Stomach (tissue), 9 donors: ENCODE measurements around the gene INF2. TPM values are rescaled to one million over a fixed set of nuclear protein-coding genes. Genes with fewer than 3 reads are reported as not detected.

Experiments
- DNase-seq, 2 donors: peaks; one replicate each; pipeline versions ENCODE4 v3.0.0 to v3.0.0-alpha.2; 2013 to 2019
- H3K27ac ChIP-seq, 5 donors: fragments of 200-600 bp in 4 of 5; sonication (generic) in 4 of 5; one replicate each; pipeline ENCODE4 v1.5.1; 2013 to 2019; ENCODE audit warnings: mild to moderate bottlenecking in 1 of 5, moderate library complexity in 1 of 5
- H3K27me3 ChIP-seq, 3 donors: fragments of 200-600 bp; sonication (generic); one replicate each; pipeline ENCODE4 v1.5.1; 2017 to 2019; ENCODE audit warnings: mixed run types in 1 of 3
- H3K36me3 ChIP-seq, 4 donors: fragments of 200-600 bp; sonication (generic); 1 replicate in 3 of 4; 2 replicates in 1 of 4; pipeline ENCODE4 v1.5.1; 2016 to 2019
- H3K4me1 ChIP-seq, 4 donors: fragments of 200-600 bp; sonication (generic); one replicate each; pipeline ENCODE4 v1.5.1; 2016 to 2019
- H3K4me3 ChIP-seq, 4 donors: fragments of 200-600 bp; sonication (generic) in 3 of 4; one replicate each; pipeline ENCODE4 v1.5.1; 2016 to 2019; ENCODE audit warnings: mild to moderate bottlenecking in 1 of 4
- H3K9me3 ChIP-seq, 4 donors: fragments of 200-600 bp; sonication (generic); one replicate each; pipeline ENCODE4 v1.5.1; 2016 to 2019
- CTCF ChIP-seq, 7 experiments: fragments of 450-650 bp in 4 of 7; fragments of 200-600 bp in 3 of 7; sonication (generic) in 3 of 7; IDR thresholded peaks; one replicate each; pipeline ENCODE4 v1.5.1; 2016 to 2019; ENCODE audit warnings: antibody characterized with exemption in 7 of 7, control low read depth in 2 of 7, mild to moderate bottlenecking in 1 of 7
- EP300 ChIP-seq: sonication (generic); formaldehyde crosslinking; IDR thresholded peaks from one replicate; pipeline ENCODE4 v1.6.1; 2017; ENCODE audit warnings: antibody characterized with exemption
- POLR2A ChIP-seq, 4 donors: fragments of 450-650 bp; IDR thresholded peaks; one replicate each; pipeline ENCODE4 v1.6.1; 2016; ENCODE audit warnings: antibody characterized with exemption in 4 of 4, control low read depth in 2 of 4, mild to moderate bottlenecking in 1 of 4, moderate library complexity in 1 of 4
- POLR2AphosphoS5 ChIP-seq, 3 donors: sonication (generic); formaldehyde crosslinking; IDR thresholded peaks; one replicate each; pipeline ENCODE4 v1.6.1; 2016; ENCODE audit warnings: antibody characterized with exemption in 3 of 3
- WGBS, 5 donors: extraction: QIAGEN DNeasy Blood & Tissue Kit in 3 of 5; methylation state at CpG; one replicate each; pipeline versions ENCODE4 v1.1.5 to v1.1.7; 2013 to 2018; 5-methylcytosine and 5-hydroxymethylcytosine counted together
- intact Hi-C: fragments of 100-400 bp; cut with DNase I; formaldehyde crosslinking; loops from one replicate; pipeline ENCODE4 v1.15.1; 2023; ENCODE audit warnings: low total_unique reads
- polyA plus RNA-seq, 3 donors: library from polyadenylated mRNA; stranded (reverse); fragments of 200-250 nt; gene quantifications; one replicate each; pipeline ENCODE4 v1.2.3, GENCODE V29; 2013
- total RNA-seq, 5 donors: library from RNA; depleted of rRNA; stranded (reverse); fragments of >200 nt; gene quantifications; one replicate each; pipeline versions ENCODE4 v1.1.0 to v1.2.3, GENCODE V29; 2014 to 2016
- donor health status: healthy with polysubstance abuse.
- donor health status: Bipolar disorder and iron deficiency.
- donor health status: healthy.

The INF2 gene
- total and polyA plus RNA-seq, 8 donors, result 45.9 to 385 (median 146) TPM

- Histone ChIP-seq H3K4me3 (no peak overlapping the region), H3K36me3 (peaks cover 0 to 16% (median 12%) of the 10 kb centered on the region in 4 donors), H3K27ac (peak overlapping the region; percentile 73 to 89 (median 82)), H3K27me3 (no peaks in the 10 kb centered on the region), H3K4me1 (peaks cover 39 to 61% (median 46%) of the 10 kb centered on the region in 4 donors), H3K9me3 (no peaks in the 10 kb centered on the region)
- WGBS, 5 donors, result 31 to 72% (median 38%) methylated on average over 7 to 26 of the region's 26 CpGs
- DNase-seq, result peak; percentile 81 to 87
- TF ChIP-seq POLR2AphosphoS5 (IDR thresholded peaks at IDR 0.05), result peak; percentile 70 to 85 (median 83)
- TF ChIP-seq CTCF (IDR thresholded peaks at IDR 0.05), result no peak
- TF ChIP-seq EP300, result peak; percentile 90
- TF ChIP-seq POLR2A (IDR thresholded peaks at IDR 0.05), result no peak
- intact Hi-C loops, result no loop called here
Observed at GRCh38 chr14:104735830-104736642, 46.6 kb downstream of the INF2 start.

- Histone ChIP-seq H3K27ac (no peak overlapping the region), H3K9me3 (no peaks in the 10 kb centered on the region), H3K4me3 (no peak overlapping the region), H3K36me3 (peaks cover 0 to 31% (median 23%) of the 10 kb centered on the region in 4 donors), H3K4me1 (peaks cover 20 to 36% (median 25%) of the 10 kb centered on the region in 4 donors), H3K27me3 (no peaks in the 10 kb centered on the region)
- DNase-seq, result no peak
- intact Hi-C loops, result no loop called here
- 91 to 95% (median 94%) methylated on average over 17 to 18 of the region's 18 CpGs for WGBS, 5 donors
- TF ChIP-seq CTCF (IDR thresholded peaks at IDR 0.05) (no peak), POLR2AphosphoS5 (IDR thresholded peaks at IDR 0.05) (no peak)
Observed at GRCh38 chr14:104738375-104739019, 49.1 kb downstream of the INF2 start.

GRCh38 chr14:104739026-104739425 is 49.6 kb downstream of the INF2 start:
- Histone ChIP-seq H3K27ac (no peak overlapping the region), H3K27me3 (no peaks in the 10 kb centered on the region), H3K4me3 (no peak overlapping the region), H3K9me3 (no peaks in the 10 kb centered on the region), H3K36me3 (peaks cover 0 to 35% (median 27%) of the 10 kb centered on the region in 4 donors), H3K4me1 (peaks cover 20 to 31% (median 23%) of the 10 kb centered on the region in 4 donors)
- DNase-seq, result no peak
- intact Hi-C loops, result no loop called here
- 90 to 96% (median 96%) methylated on average over 4 to 17 of the region's 17 CpGs for WGBS, 5 donors
- no peak for TF ChIP-seq EP300

GRCh38 chr14:104739546-104740516 is 50.4 kb downstream of the INF2 start:
- no peaks in the 10 kb centered on the region for H3K9me3 ChIP-seq
- 74 to 83% (median 76%) methylated on average over 29 of the region's 29 CpGs for WGBS, 5 donors
- H3K4me1 ChIP-seq, result peaks cover 20 to 24% (median 23%) of the 10 kb centered on the region in 4 donors
- peak in 1 of 2 donors; percentile 48 for DNase-seq
- no peaks in the 10 kb centered on the region for H3K27me3 ChIP-seq
- H3K4me3 ChIP-seq, result no peak overlapping the region
- intact Hi-C loops, result no loop called here
- peaks cover 0 to 40% (median 32%) of the 10 kb centered on the region in 4 donors for H3K36me3 ChIP-seq
- no peak overlapping the region for H3K27ac ChIP-seq
- TF ChIP-seq CTCF (IDR thresholded peaks at IDR 0.05) (no peak), EP300 (no peak), POLR2AphosphoS5 (IDR thresholded peaks at IDR 0.05) (no peak), POLR2A (IDR thresholded peaks at IDR 0.05) (no peak)
